NCI-H146 (cell line): ENCODE results near the gene NDUFA11.
A peak's percentile ranks its signal among the peaks of the same experiment; 100 is the strongest.

Source experiments
- DNase-seq: peaks from one replicate; lab custom pipeline; 2025; lab: John Stamatoyannopoulos, UW

NDUFA11 gene

GRCh38 chr19:5903624-5904351, at the start of gene NDUFA11:
Gene NDUFA11 (minus strand): TSS chr19:5903790. CDS start chr19:5903708, 82 bp downstream.
- DNase-seq, result peak; percentile 92

GRCh38 chr19:5953030-5953589, 49.5 kb upstream of the NDUFA11 start:
- DNase-seq, result no peak

GRCh38 chr19:5952193-5953029, 48.8 kb upstream of the NDUFA11 start:
- no peak for DNase-seq

GRCh38 chr19:5951338-5951861, 47.8 kb upstream of the NDUFA11 start:
- DNase-seq, result no peak

GRCh38 chr19:5950741-5951140, 47.2 kb upstream of the NDUFA11 start:
- DNase-seq, result no peak

GRCh38 chr19:5949792-5950305, 46.3 kb upstream of the NDUFA11 start:
- no peak for DNase-seq

GRCh38 chr19:5948752-5949564, 45.4 kb upstream of the NDUFA11 start:
- DNase-seq, result no peak

- DNase-seq, result no peak
These were observed 43.8 kb upstream of the NDUFA11 start for GRCh38 chr19:5947435-5947834.

- DNase-seq, result no peak
These were observed 40.0 kb upstream of the NDUFA11 start for GRCh38 chr19:5943623-5944022.

- no peak for DNase-seq
These were observed 39.5 kb upstream of the NDUFA11 start for GRCh38 chr19:5943045-5943444.

- no peak for DNase-seq
These were observed 38.1 kb upstream of the NDUFA11 start for GRCh38 chr19:5941673-5942072.

GRCh38 chr19:5940260-5941208, 36.9 kb upstream of the NDUFA11 start:
- DNase-seq, result no peak

GRCh38 chr19:5937550-5937949, 34.0 kb upstream of the NDUFA11 start:
- DNase-seq, result no peak

- DNase-seq, result no peak
These were observed 32.7 kb upstream of the NDUFA11 start for GRCh38 chr19:5936292-5936592.

- no peak for DNase-seq
These were observed 32.1 kb upstream of the NDUFA11 start for GRCh38 chr19:5935473-5936291.

GRCh38 chr19:5934774-5935472, 31.3 kb upstream of the NDUFA11 start:
- no peak for DNase-seq

GRCh38 chr19:5934069-5934401, 30.4 kb upstream of the NDUFA11 start:
- DNase-seq, result no peak

- DNase-seq, result no peak
These were observed 29.9 kb upstream of the NDUFA11 start for GRCh38 chr19:5933391-5934068.
